Measurements from ENCODE around the gene CDK16. TPM values are rescaled to one million over a fixed set of nuclear protein-coding genes. Genes with fewer than 3 reads are reported as not detected.

Gene CDK16
- 10 to 100 TPM; 62.2 to 63.7 TPM for total RNA-seq

- Mint-ChIP-seq H3K27ac (peak within 1 kb of the TSS; percentile 98 to 99), H3K27me3 (no peaks in the 10 kb centered on the region), H3K4me1 (ENCODE audit: low read depth in 2 of 2) (peaks cover 40 to 43% of the 10 kb centered on the region in 2 donors), H3K36me3 (peaks cover 16% of the 10 kb centered on the region), H3K9me3 (no peaks in the 10 kb centered on the region), H3K4me3 (peak within 1 kb of the TSS; percentile 95)
- DNase-seq (ENCODE audit: low spot score), result peak; percentile 91
- ATAC-seq, result peak; percentile 67 to 78
These were observed at the start of gene CDK16 for GRCh38 chrX:47218280-47218919. CDK16 (plus strand) TSS chrX:47218681; CDS start chrX:47223558, 4,877 bp downstream.

DNA sequence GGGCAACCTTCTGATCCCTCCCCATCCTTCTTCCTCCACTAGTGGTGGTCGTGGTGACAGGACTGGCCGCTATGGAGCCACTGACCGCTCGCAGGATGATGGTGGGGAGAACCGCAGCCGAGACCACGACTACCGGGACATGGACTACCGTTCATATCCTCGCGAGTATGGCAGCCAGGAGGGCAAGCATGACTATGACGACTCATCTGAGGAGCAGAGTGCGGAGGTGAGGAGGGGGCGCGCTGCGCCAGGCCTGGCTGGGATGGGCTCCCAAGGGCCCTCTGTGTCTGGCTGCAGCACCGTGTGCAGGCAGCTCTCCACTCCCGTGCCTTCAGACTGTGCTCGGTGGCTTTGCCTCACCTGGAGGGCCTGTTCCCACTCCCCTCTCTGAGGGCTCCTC, 49.2 kb upstream of the CDK16 start:
- DNase-seq (ENCODE audit: low spot score) (no peak), ATAC-seq (no peak)
- H3K9me3 Mint-ChIP-seq, result no peaks in the 10 kb centered on the region
- peaks cover 4 to 10% of the 10 kb centered on the region in 2 donors for H3K4me1 Mint-ChIP-seq (ENCODE audit: low read depth in 2 of 2)
- peaks cover 0 to 3% of the 10 kb centered on the region in 2 donors for H3K27me3 Mint-ChIP-seq
- H3K36me3 Mint-ChIP-seq, result no peaks in the 10 kb centered on the region
- no peak overlapping the region for H3K27ac Mint-ChIP-seq
- no peak overlapping the region for H3K4me3 Mint-ChIP-seq

GRCh38 chrX:47169726-47170515, 48.6 kb upstream of the CDK16 start:
- Mint-ChIP-seq H3K27me3 (peaks cover 0 to 3% of the 10 kb centered on the region in 2 donors), H3K36me3 (no peaks in the 10 kb centered on the region), H3K27ac (peak overlapping the region in 1 of 2 donors; percentile 39), H3K9me3 (no peaks in the 10 kb centered on the region), H3K4me3 (no peak overlapping the region), H3K4me1 (ENCODE audit: low read depth in 2 of 2) (peaks cover 4 to 7% of the 10 kb centered on the region in 2 donors)
- ATAC-seq (no peak), DNase-seq (ENCODE audit: low spot score) (no peak)

GRCh38 chrX:47170861-47171692, 47.4 kb upstream of the CDK16 start:
- Mint-ChIP-seq H3K4me3 (no peak overlapping the region), H3K4me1 (ENCODE audit: low read depth in 2 of 2) (peaks cover 4 to 5% of the 10 kb centered on the region in 2 donors), H3K27ac (no peak overlapping the region), H3K9me3 (no peaks in the 10 kb centered on the region), H3K27me3 (peaks cover 0 to 3% of the 10 kb centered on the region in 2 donors), H3K36me3 (no peaks in the 10 kb centered on the region)
- ATAC-seq (no peak), DNase-seq (ENCODE audit: low spot score) (no peak)

DNA sequence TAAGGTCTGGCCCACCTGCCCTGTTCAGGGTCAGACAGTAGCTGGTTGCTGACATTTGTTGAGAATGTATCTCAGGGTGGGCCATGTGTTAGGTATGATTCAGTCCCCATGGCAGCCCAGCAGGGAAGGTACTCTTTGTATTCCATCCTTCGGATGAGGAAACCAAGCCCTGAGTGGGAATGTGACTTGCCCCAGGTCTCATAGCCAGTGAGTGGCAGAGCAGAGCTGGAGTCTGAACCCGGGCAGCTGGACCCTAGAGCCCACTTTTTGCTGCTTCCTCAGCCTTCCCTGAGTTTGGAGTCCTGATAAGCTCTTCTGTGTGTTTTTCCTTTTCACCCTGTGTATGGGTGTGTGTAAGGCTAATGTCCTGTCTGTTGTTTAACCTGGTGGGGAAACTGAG, 46.5 kb upstream of the CDK16 start:
- Mint-ChIP-seq H3K4me3 (no peak overlapping the region), H3K9me3 (no peaks in the 10 kb centered on the region), H3K4me1 (ENCODE audit: low read depth in 2 of 2) (peaks cover 4 to 5% of the 10 kb centered on the region in 2 donors), H3K27ac (no peak overlapping the region), H3K27me3 (peaks cover 0 to 7% of the 10 kb centered on the region in 2 donors), H3K36me3 (peaks cover 6% of the 10 kb centered on the region)
- ATAC-seq (no peak), DNase-seq (ENCODE audit: low spot score) (no peak)

DNA sequence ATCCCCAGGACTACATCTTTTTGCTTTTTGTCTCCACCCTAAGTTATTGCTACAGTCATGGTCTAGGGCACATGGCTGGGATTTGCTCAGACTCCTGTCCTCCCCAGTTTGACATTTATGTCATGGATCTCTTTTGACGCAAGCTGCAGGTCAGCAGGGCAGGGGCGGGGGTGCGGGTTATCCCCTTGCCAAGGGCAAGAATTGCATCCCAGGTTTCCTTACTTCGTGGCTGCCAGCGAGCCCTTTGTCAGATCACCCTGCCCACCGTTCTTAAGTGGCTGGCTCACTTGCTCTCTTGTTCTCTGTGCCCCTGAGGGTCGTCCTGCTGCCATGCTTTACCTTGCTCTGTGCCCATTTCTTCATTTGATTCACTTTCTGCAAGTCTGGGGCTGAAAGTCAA, 45.9 kb upstream of the CDK16 start:
- H3K9me3 Mint-ChIP-seq, result no peaks in the 10 kb centered on the region
- H3K27me3 Mint-ChIP-seq, result peaks cover 0 to 7% of the 10 kb centered on the region in 2 donors
- no peak overlapping the region for H3K27ac Mint-ChIP-seq
- peaks cover 4 to 5% of the 10 kb centered on the region in 2 donors for H3K4me1 Mint-ChIP-seq (ENCODE audit: low read depth in 2 of 2)
- no peak for DNase-seq (ENCODE audit: low spot score)
- H3K4me3 Mint-ChIP-seq, result no peak overlapping the region
- peaks cover 6% of the 10 kb centered on the region for H3K36me3 Mint-ChIP-seq
- ATAC-seq, result no peak

DNA sequence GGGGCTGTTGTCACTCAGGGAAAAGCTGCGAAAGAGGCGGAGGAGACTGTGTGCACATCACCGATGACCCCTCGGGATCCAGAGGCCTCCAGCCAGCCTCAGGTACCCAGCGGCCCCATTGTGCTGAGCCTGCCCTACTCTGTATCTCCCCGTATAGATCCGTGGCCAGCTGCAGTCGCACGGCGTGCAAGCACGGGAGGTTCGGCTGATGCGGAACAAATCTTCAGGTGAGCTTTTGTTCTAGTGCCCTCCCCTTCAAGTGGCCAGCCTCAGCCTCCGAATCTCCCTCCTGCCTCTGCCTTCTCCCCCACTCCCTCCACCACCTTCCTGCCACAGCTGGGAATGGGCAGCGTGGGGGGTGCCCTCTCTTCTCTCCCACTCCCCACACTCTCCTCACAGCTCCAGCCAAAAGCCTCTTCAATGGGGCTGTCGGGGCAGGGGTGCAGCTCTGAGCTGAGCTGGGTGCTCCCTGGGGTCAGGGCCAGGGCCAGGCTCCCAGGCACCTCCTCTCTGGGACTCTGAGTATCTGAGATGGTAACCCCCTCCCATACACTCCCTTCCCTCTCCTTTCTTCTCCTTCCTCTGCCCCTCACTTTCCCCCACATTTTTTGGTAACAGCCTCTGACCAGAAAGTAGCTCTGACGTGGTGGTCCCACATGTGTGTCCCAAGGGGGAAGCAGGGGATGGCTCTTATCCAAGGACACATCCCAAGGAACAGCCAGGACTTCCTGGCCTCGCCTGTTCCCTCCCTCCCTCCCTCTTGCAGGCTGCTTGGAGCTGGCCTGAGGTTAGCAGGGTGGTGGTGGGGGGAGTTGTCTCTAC, 45.3 kb upstream of the CDK16 start:
- Mint-ChIP-seq H3K4me3 (no peak overlapping the region), H3K9me3 (no peaks in the 10 kb centered on the region), H3K27ac (no peak overlapping the region), H3K27me3 (peaks cover 0 to 7% of the 10 kb centered on the region in 2 donors), H3K4me1 (ENCODE audit: low read depth in 2 of 2) (peaks cover 4 to 8% of the 10 kb centered on the region in 2 donors), H3K36me3 (peaks cover 6% of the 10 kb centered on the region)
- no peak for DNase-seq (ENCODE audit: low spot score)
- ATAC-seq, result no peak

GRCh38 chrX:47174376-47174775, 44.1 kb upstream of the CDK16 start:
- Mint-ChIP-seq H3K4me1 (ENCODE audit: low read depth in 2 of 2) (peaks cover 0 to 11% of the 10 kb centered on the region in 2 donors), H3K36me3 (peaks cover 6% of the 10 kb centered on the region), H3K4me3 (no peak overlapping the region), H3K9me3 (no peaks in the 10 kb centered on the region), H3K27me3 (peaks cover 0 to 12% of the 10 kb centered on the region in 2 donors), H3K27ac (no peak overlapping the region)
- DNase-seq (ENCODE audit: low spot score), result no peak
- no peak for ATAC-seq

- H3K9me3 Mint-ChIP-seq, result no peaks in the 10 kb centered on the region
- DNase-seq (ENCODE audit: low spot score), result peak; percentile 13
- peaks cover 0 to 11% of the 10 kb centered on the region in 2 donors for H3K4me1 Mint-ChIP-seq (ENCODE audit: low read depth in 2 of 2)
- peaks cover 0 to 12% of the 10 kb centered on the region in 2 donors for H3K27me3 Mint-ChIP-seq
- H3K4me3 Mint-ChIP-seq, result no peak overlapping the region
- no peak for ATAC-seq
- peaks cover 6% of the 10 kb centered on the region for H3K36me3 Mint-ChIP-seq
- no peak overlapping the region for H3K27ac Mint-ChIP-seq
These were observed 43.5 kb upstream of the CDK16 start for GRCh38 chrX:47174846-47175587.

- Mint-ChIP-seq H3K27ac (no peak overlapping the region), H3K4me1 (ENCODE audit: low read depth in 2 of 2) (peaks cover 0 to 11% of the 10 kb centered on the region in 2 donors), H3K9me3 (no peaks in the 10 kb centered on the region), H3K4me3 (no peak overlapping the region), H3K36me3 (peaks cover 6% of the 10 kb centered on the region), H3K27me3 (peaks cover 0 to 12% of the 10 kb centered on the region in 2 donors)
- DNase-seq (ENCODE audit: low spot score) (peak; percentile 60), ATAC-seq (peak in 1 of 2 donors; percentile 11)
These were observed 42.9 kb upstream of the CDK16 start for GRCh38 chrX:47175588-47175980.

GRCh38 chrX:47176101-47176740, 42.3 kb upstream of the CDK16 start:
- DNase-seq (ENCODE audit: low spot score) (peak; percentile 51), ATAC-seq (no peak)
- H3K9me3 Mint-ChIP-seq, result no peaks in the 10 kb centered on the region
- H3K27ac Mint-ChIP-seq, result no peak overlapping the region
- no peak overlapping the region for H3K4me3 Mint-ChIP-seq
- peaks cover 0 to 12% of the 10 kb centered on the region in 2 donors for H3K27me3 Mint-ChIP-seq
- peaks cover 0 to 11% of the 10 kb centered on the region in 2 donors for H3K4me1 Mint-ChIP-seq (ENCODE audit: low read depth in 2 of 2)
- peaks cover 6% of the 10 kb centered on the region for H3K36me3 Mint-ChIP-seq

- H3K4me3 Mint-ChIP-seq, result no peak overlapping the region
- no peaks in the 10 kb centered on the region for H3K9me3 Mint-ChIP-seq
- H3K4me1 Mint-ChIP-seq (ENCODE audit: low read depth in 2 of 2), result peaks cover 0 to 7% of the 10 kb centered on the region in 2 donors
- H3K36me3 Mint-ChIP-seq, result peaks cover 6% of the 10 kb centered on the region
- H3K27ac Mint-ChIP-seq, result no peak overlapping the region
- DNase-seq (ENCODE audit: low spot score) (no peak), ATAC-seq (no peak)
- H3K27me3 Mint-ChIP-seq, result peaks cover 0 to 12% of the 10 kb centered on the region in 2 donors
These were observed 41.4 kb upstream of the CDK16 start for GRCh38 chrX:47177079-47177478.

Data from natural killer cell treated with Interleukin-12 subunit alpha and Interleukin-12 subunit beta and Interleukin-15 and Interleukin-18, amount 100 ng/mL, for 72 hours (primary cell).